AG09319 (cell line): Measurements from ENCODE around the gene C1orf216.

ENCODE experiments used
- DNase-seq: peaks from one replicate; pipeline ENCODE4 v3.0.0-alpha.2; 2010; ENCODE audit warnings: low read depth; ENCODE audit errors: extremely low read depth
- CTCF ChIP-seq: IDR thresholded peaks from 2 replicates; pipeline ENCODE4 v1.5.1; 2011; ENCODE audit warnings: low read depth, mild to moderate bottlenecking, inconsistent platforms, low read length, moderate library complexity

The C1orf216 gene

GRCh38 chr1:35745124-35745730 lies 26.5 kb upstream of the C1orf216 start:
- DNase-seq, result no peak
- no peak for TF ChIP-seq CTCF

- no peak for DNase-seq
- no peak for TF ChIP-seq CTCF
Observed at GRCh38 chr1:35737120-35737519, 18.4 kb upstream of the C1orf216 start.

- DNase-seq, result no peak
- no peak for TF ChIP-seq CTCF
Observed at GRCh38 chr1:35727434-35728040, 8.9 kb upstream of the C1orf216 start.

GRCh38 chr1:35726450-35727433 lies 8.1 kb upstream of the C1orf216 start:
- no peak for DNase-seq
- peak; percentile 91 for TF ChIP-seq CTCF

- DNase-seq, result no peak
- no peak for TF ChIP-seq CTCF
Observed at GRCh38 chr1:35725596-35725995, 6.9 kb upstream of the C1orf216 start.

GRCh38 chr1:35717911-35718476 lies 690 bp downstream of the C1orf216 start:
- DNase-seq, result peak; percentile 36

More at GRCh38 chr1:35717911-35718476, 690 bp downstream of the C1orf216 start:
- TF ChIP-seq CTCF, result no peak
